Activated CD8-positive, alpha-beta memory T cell treated with anti-CD3 and anti-CD28 coated beads, Interleukin-2, amount 50 U/mL, for 24 hours (primary cell): ENCODE results near the gene PIK3R1.
"Not testable (repeated sequence)": the region's sequence is repeated elsewhere in the genome, so short reads cannot be mapped to it uniquely, and the experiment has no call there.

Source experiments
- DNase-seq: peaks from one replicate; pipeline ENCODE4 v3.0.0-alpha.2; 2020; ENCODE audit errors: extremely low read depth

PIK3R1 gene

GRCh38 chr5:68193481-68194036, 22.0 kb upstream of the PIK3R1 start:
- DNase-seq: no peak

- no peak for DNase-seq
Observed at GRCh38 chr5:68194386-68194785, 21.2 kb upstream of the PIK3R1 start.

GRCh38 chr5:68195137-68195536, 20.4 kb upstream of the PIK3R1 start:
- DNase-seq: no peak

- no peak for DNase-seq
Observed at GRCh38 chr5:68196876-68197275, 18.7 kb upstream of the PIK3R1 start.

- no peak for DNase-seq
Observed at GRCh38 chr5:68200288-68200687, 15.3 kb upstream of the PIK3R1 start.

GRCh38 chr5:68210654-68211053, 4.9 kb upstream of the PIK3R1 start:
- DNase-seq: not testable (repeated sequence)

GRCh38 chr5:68214482-68215207, 911 bp upstream of the PIK3R1 start:
- DNase-seq: no peak

GRCh38 chr5:68215898-68216244, 315 bp downstream of the PIK3R1 start:
- DNase-seq: no peak

GRCh38 chr5:68216245-68217046, 890 bp downstream of the PIK3R1 start:
- DNase-seq: peak; percentile 23

GRCh38 chr5:68217047-68217355, 1.4 kb downstream of the PIK3R1 start:
- DNase-seq: no peak

- DNase-seq: no peak
Observed at GRCh38 chr5:68217528-68217927, 2.0 kb downstream of the PIK3R1 start.

- no peak for DNase-seq
Observed at GRCh38 chr5:68219161-68219816, 3.7 kb downstream of the PIK3R1 start.

- DNase-seq: no peak
Observed at GRCh38 chr5:68220260-68220659, 4.7 kb downstream of the PIK3R1 start.

GRCh38 chr5:68220914-68221313, 5.4 kb downstream of the PIK3R1 start:
- no peak for DNase-seq

- no peak for DNase-seq
Observed at GRCh38 chr5:68221488-68221887, 5.9 kb downstream of the PIK3R1 start.

- DNase-seq: no peak
Observed at GRCh38 chr5:68222310-68222709, 6.8 kb downstream of the PIK3R1 start.

GRCh38 chr5:68222824-68223354, 7.3 kb downstream of the PIK3R1 start:
- no peak for DNase-seq

- no peak for DNase-seq
Observed at GRCh38 chr5:68223904-68224303, 8.3 kb downstream of the PIK3R1 start.

GRCh38 chr5:68224509-68225187, 9.1 kb downstream of the PIK3R1 start:
- DNase-seq: no peak

- no peak for DNase-seq
Observed at GRCh38 chr5:68225188-68225910, 9.8 kb downstream of the PIK3R1 start.

- no peak for DNase-seq
Observed at GRCh38 chr5:68225911-68226545, 10.5 kb downstream of the PIK3R1 start.
